Muscle of leg (tissue), 11 donors: ENCODE data around the gene AFG3L2. TPM values are rescaled to one million over a fixed set of nuclear protein-coding genes. Genes with fewer than 3 reads are reported as not detected.

Experiments
- DNase-seq: peaks from one replicate; pipeline ENCODE4 v3.0.0; 2013
- H3K27ac ChIP-seq: one replicate; pipeline ENCODE4 v1.5.1; 2013; ENCODE audit warnings: mild to moderate bottlenecking, low read length, control low read depth
- H3K27me3 ChIP-seq: one replicate; pipeline ENCODE4 v1.6.1; 2013; ENCODE audit warnings: low read length; ENCODE audit not compliant: control insufficient read depth, insufficient read depth
- H3K36me3 ChIP-seq: one replicate; pipeline ENCODE4 v1.6.1; 2013; ENCODE audit warnings: low read length; ENCODE audit not compliant: control insufficient read depth, insufficient read depth
- H3K4me1 ChIP-seq: one replicate; pipeline ENCODE4 v1.6.1; 2013; ENCODE audit warnings: low read length; ENCODE audit not compliant: control insufficient read depth, insufficient read depth
- H3K4me3 ChIP-seq: one replicate; pipeline ENCODE4 v1.5.1; 2013; ENCODE audit warnings: low read length, control low read depth
- H3K9me3 ChIP-seq: replicated peaks from 2 replicates; pipeline ENCODE4 v1.6.1; 2013; ENCODE audit warnings: low read depth, low read length; ENCODE audit not compliant: control insufficient read depth
- WGBS: methylation state at CpG from one replicate; pipeline ENCODE4 v1.1.5; 2013; ENCODE audit warnings: missing lambda C conversion rate; ENCODE audit not compliant: insufficient coverage; 5-methylcytosine and 5-hydroxymethylcytosine counted together
- polyA plus RNA-seq, 8 donors: library from polyadenylated mRNA; unstranded; fragments of 120-200 nt; gene quantifications; one replicate each; pipeline versions ENCODE4 v1.2.1 to v1.2.3, GENCODE V29; 2013; ENCODE audit warnings: inconsistent platforms in 1 of 8, low replicate concordance in 1 of 8; ENCODE audit not compliant: insufficient read length in 8 of 8, insufficient read depth in 1 of 8
- total RNA-seq: library from RNA; stranded (reverse); fragments of 120-200 nt; gene quantifications from one replicate; pipeline ENCODE4 v1.2.4, GENCODE V29; 2013

Gene AFG3L2
- total and polyA plus RNA-seq, 9 donors, result 41.0 to 50.4 (median 43.2) TPM

DNA sequence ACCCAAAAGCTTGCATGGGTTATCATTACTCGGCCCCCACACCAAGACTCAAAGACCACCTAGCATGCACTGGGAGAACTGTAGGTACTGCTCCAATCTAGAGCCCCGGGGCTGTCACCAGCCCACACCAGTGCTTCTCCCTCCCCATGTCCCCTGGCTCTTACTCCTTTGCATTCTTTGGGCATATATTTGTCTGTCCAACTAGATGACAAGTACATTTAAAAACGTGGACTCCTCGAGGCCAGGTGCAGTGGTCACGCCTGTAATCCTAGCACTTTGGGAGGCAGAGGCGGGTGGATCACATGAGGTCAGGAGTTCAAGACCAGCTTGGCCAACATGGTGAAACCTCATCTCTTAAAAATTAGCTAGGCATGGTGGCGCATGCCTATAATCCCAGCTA lies 7.8 kb downstream of the AFG3L2 start:
- Histone ChIP-seq H3K4me1 (no peaks in the 10 kb centered on the region), H3K4me3 (no peak overlapping the region), H3K27me3 (no peaks in the 10 kb centered on the region), H3K27ac (no peak overlapping the region), H3K9me3 (no peaks in the 10 kb centered on the region), H3K36me3 (peaks cover 42% of the 10 kb centered on the region)
- 80% methylated on average over 6 of the region's 7 CpGs for WGBS
- no peak for DNase-seq

- no peak overlapping the region for H3K4me3 ChIP-seq
- peaks cover 62% of the 10 kb centered on the region for H3K36me3 ChIP-seq
- no peaks in the 10 kb centered on the region for H3K4me1 ChIP-seq
- H3K9me3 ChIP-seq, result no peaks in the 10 kb centered on the region
- no peak overlapping the region for H3K27ac ChIP-seq
- DNase-seq, result no peak
- H3K27me3 ChIP-seq, result no peaks in the 10 kb centered on the region
- 81% methylated on average over 2 of the region's 5 CpGs for WGBS
These were observed 10.2 kb downstream of the AFG3L2 start for GRCh38 chr18:12366784-12367183.

DNA sequence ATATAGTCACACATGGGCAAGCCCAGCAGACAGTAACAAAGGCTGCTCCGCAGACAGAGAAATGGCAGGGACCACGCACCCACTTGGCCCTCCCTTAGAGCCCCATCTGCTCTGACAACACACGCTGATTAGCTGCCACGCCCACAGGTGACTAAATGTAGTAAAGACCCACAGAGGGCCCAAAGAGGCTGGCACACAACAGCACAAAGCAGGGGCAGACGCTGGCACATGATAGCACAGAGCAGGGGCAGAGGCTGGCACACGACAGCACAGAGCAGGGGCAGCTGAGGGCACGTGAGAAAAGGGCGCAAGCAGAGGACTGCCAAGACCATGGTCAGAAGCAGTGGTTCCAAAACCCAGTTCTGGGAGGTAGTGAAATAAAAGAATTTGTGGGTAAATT lies 10.6 kb downstream of the AFG3L2 start:
- 94% methylated on average over 7 of the region's 8 CpGs for WGBS
- no peak for DNase-seq
- Histone ChIP-seq H3K9me3 (no peaks in the 10 kb centered on the region), H3K4me3 (no peak overlapping the region), H3K27ac (no peak overlapping the region), H3K27me3 (no peaks in the 10 kb centered on the region), H3K4me1 (no peaks in the 10 kb centered on the region), H3K36me3 (peaks cover 65% of the 10 kb centered on the region)

DNA sequence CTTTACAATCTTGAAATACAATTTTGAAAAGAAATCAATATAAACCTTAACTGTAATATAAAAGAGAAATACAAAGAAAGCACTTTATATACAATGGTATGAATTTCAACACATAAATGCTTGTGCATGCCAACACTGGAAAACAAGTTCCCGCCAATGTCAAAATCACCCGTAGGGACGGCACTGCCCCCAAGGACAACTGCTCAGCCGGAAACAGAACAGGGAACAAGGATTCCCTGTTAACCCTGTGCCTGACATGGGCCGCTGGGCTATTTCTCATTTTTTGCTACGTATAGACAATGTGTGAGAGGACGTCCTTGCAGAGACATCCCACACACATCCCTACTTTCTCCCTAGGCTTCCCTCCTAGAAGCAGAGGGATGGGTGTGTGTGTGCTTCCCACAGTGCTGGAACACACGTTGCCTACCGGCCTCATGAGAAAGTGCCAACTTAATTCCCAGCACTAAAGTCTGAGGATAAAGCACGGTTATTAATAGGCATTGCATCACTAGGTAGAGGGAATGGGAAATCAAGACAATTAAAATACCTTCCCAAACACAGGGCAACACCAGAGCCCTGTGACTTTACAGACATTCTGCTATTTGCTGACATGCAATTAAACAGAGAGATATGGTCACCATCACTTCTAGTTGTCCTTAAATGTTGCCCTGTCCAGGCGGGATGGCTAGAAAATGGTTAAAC lies 14.4 kb downstream of the AFG3L2 start:
- no peak for DNase-seq
- 62% methylated on average over 5 of the region's 11 CpGs for WGBS

DNA sequence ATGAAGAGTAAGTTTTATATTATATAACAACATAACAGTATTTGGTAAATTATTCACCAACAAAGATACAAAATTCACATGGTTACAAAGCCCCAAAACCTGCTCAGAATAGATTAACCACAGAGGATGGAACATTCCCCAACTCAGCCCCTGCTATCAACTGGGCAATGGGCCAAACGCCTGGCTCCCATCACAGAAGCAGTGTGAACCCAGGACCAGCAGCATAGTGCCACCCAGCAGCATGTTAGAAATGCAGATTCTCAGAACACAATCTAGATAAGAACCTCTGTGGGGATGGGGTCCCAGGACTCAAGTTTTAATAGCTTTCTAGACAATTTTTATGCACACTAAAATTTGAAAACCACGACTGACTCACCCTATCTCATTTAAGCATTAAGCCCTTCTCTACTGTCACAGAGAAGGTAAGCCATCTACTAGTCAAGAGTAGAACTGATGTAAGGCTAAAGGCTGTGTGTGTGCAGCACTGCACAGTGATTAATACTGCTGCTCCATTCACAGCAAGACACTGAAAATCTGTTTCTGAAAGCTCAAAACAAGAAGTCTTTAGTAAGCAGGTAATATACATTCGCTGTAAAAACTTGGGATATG lies 15.2 kb downstream of the AFG3L2 start:
- no peaks in the 10 kb centered on the region for H3K27me3 ChIP-seq
- DNase-seq, result no peak
- peaks cover 77% of the 10 kb centered on the region for H3K36me3 ChIP-seq
- no peaks in the 10 kb centered on the region for H3K9me3 ChIP-seq
- H3K4me3 ChIP-seq, result no peak overlapping the region
- 60% methylated on average over 1 of the region's 3 CpGs for WGBS
- H3K27ac ChIP-seq, result no peak overlapping the region
- H3K4me1 ChIP-seq, result no peaks in the 10 kb centered on the region

More for the DNA sequence above, 14.4 kb downstream of the AFG3L2 start:
- no peak overlapping the region for H3K27ac ChIP-seq
- peaks cover 85% of the 10 kb centered on the region for H3K36me3 ChIP-seq
- no peaks in the 10 kb centered on the region for H3K4me1 ChIP-seq
- no peaks in the 10 kb centered on the region for H3K27me3 ChIP-seq
- H3K9me3 ChIP-seq, result no peaks in the 10 kb centered on the region
- no peak overlapping the region for H3K4me3 ChIP-seq

DNA sequence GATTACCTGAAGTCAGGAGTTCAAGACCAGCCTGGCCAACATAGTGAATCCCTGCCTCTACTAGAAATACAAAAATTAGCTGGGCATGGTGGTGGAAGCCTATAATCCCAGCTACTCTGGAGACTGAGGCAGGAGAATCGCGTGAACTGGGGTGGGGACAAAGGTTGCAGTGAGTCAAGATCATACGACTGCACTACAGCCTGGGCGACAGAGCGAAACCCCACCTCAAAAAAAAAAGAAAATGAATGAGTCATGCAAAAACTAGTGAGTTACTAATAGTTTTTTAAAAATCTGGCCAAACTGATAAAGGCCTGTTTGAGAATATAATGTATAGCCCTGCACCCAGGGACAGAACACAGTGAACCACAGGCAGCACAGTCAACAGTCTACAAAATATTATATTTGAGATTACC lies 17.5 kb downstream of the AFG3L2 start:
- no peaks in the 10 kb centered on the region for H3K4me1 ChIP-seq
- no peak overlapping the region for H3K27ac ChIP-seq
- no CpG with 5 or more reads among the region's 5 CpGs for WGBS
- H3K36me3 ChIP-seq, result peaks cover 69% of the 10 kb centered on the region
- no peaks in the 10 kb centered on the region for H3K9me3 ChIP-seq
- H3K4me3 ChIP-seq, result no peak overlapping the region
- no peaks in the 10 kb centered on the region for H3K27me3 ChIP-seq
- no peak for DNase-seq

- no peaks in the 10 kb centered on the region for H3K4me1 ChIP-seq
- DNase-seq, result no peak
- peaks cover 65% of the 10 kb centered on the region for H3K36me3 ChIP-seq
- WGBS, result 96% methylated on average over 5 of the region's 5 CpGs
- H3K27ac ChIP-seq, result no peak overlapping the region
- H3K27me3 ChIP-seq, result no peaks in the 10 kb centered on the region
- no peaks in the 10 kb centered on the region for H3K9me3 ChIP-seq
- no peak overlapping the region for H3K4me3 ChIP-seq
These were observed 24.8 kb downstream of the AFG3L2 start for GRCh38 chr18:12352188-12352587.

DNA sequence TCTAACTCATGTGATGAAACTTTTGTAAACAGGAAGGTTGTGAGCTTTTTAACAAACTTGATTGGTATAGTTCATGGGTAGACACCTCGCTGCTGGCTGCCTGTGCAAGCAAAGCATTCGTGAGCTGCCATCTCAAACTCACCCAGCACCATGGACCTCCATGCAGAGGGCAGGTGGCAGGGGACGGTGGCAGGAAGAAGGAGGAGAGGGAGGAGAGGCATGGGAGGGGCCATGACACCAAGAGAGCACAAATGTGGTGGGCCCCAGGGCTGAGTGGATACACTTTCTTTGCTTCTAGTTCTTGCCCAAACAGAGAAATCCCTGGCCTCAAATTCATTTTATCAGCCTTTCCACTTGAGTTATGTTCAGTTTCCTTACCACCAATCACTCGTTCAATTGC lies 29.1 kb downstream of the AFG3L2 start:
- Histone ChIP-seq H3K4me3 (no peak overlapping the region), H3K9me3 (no peaks in the 10 kb centered on the region), H3K36me3 (peaks cover 74% of the 10 kb centered on the region), H3K4me1 (no peaks in the 10 kb centered on the region), H3K27ac (no peak overlapping the region), H3K27me3 (no peaks in the 10 kb centered on the region)
- DNase-seq, result no peak
- 64% methylated on average over 2 of the region's 4 CpGs for WGBS

DNA sequence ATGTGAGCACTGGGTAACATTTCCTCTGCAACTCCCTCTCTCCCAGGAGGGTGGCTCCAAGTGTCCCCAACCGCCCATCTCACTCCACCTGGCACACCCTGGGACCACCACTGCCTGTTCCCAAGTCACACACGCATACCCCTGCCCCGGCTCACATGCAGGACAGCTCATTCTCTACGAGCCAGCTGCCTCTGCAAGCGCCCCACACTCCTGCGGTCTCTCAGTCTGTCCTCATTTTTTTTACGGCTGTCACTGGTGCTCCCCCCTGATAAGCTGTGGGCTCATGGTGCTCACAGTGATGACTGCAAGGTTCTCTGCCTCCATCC lies 30.8 kb downstream of the AFG3L2 start:
- Histone ChIP-seq H3K4me3 (no peak overlapping the region), H3K4me1 (no peaks in the 10 kb centered on the region), H3K9me3 (no peaks in the 10 kb centered on the region), H3K27ac (no peak overlapping the region), H3K36me3 (peaks cover 70% of the 10 kb centered on the region), H3K27me3 (no peaks in the 10 kb centered on the region)
- no peak for DNase-seq
- 90% methylated on average over 7 of the region's 7 CpGs for WGBS

- no peaks in the 10 kb centered on the region for H3K27me3 ChIP-seq
These were observed 31.4 kb downstream of the AFG3L2 start for GRCh38 chr18:12345491-12346239.

More at GRCh38 chr18:12345491-12346239, 31.4 kb downstream of the AFG3L2 start:
- no peaks in the 10 kb centered on the region for H3K9me3 ChIP-seq
- no peak overlapping the region for H3K27ac ChIP-seq
- H3K36me3 ChIP-seq, result peaks cover 70% of the 10 kb centered on the region
- no peaks in the 10 kb centered on the region for H3K4me1 ChIP-seq
- no peak for DNase-seq
- WGBS, result 90% methylated on average over 13 of the region's 13 CpGs
- H3K4me3 ChIP-seq, result no peak overlapping the region
